ENCODE results near the gene MAP3K9. TPM values are rescaled to one million over a fixed set of nuclear protein-coding genes. Genes with fewer than 3 reads are reported as not detected.

The MAP3K9 gene
- total and polyA plus RNA-seq, 2 donors (not counting 3 experiments of a cell fraction or from before 2014, with no cell fraction given): 0.06 to 0.11 TPM

- dilution Hi-C loops (cut with MboI; ENCODE audit: extremely low pct_ligation_motif_present, low sequenced_read_pairs): no loop called here
- Histone ChIP-seq H3K9me3 (replicated peaks; ENCODE audit: control insufficient read depth, insufficient read depth, low read length) (no peaks in the 10 kb centered on the region), H3K27me3 (ENCODE audit: control insufficient read depth in 2 of 2, insufficient read depth in 2 of 2, low read length in 2 of 2) (peaks cover 37 to 45% of the 10 kb centered on the region in 2 experiments), H3K4me3 (replicated peaks in 1 of 3; ENCODE audit: insufficient read depth in 1 of 3, low read depth in 1 of 3, low read length in 3 of 3) (no peak overlapping the region), H2AFZ (ENCODE audit: low read depth, low read length) (no peak overlapping the region), H4K20me1 (replicated peaks; ENCODE audit: control insufficient read depth, extremely low read depth, insufficient read depth, low read length) (no peaks in the 10 kb centered on the region), H3K9me1 (replicated peaks; ENCODE audit: control insufficient read depth, extremely low read depth, insufficient read depth, low read length) (no peaks in the 10 kb centered on the region), H3K4me1 (ENCODE audit: control insufficient read depth, extremely low read depth, insufficient read depth, low read length) (no peaks in the 10 kb centered on the region), H3K9ac (replicated peaks; ENCODE audit: extremely low read depth, insufficient read depth, low read length) (no peak overlapping the region), H3K27ac (ENCODE audit: insufficient read depth, low read depth, low read length) (no peak overlapping the region), H3K36me3 (ENCODE audit: control insufficient read depth in 2 of 2, extremely low read depth in 1 of 2, insufficient read depth in 2 of 2, low read length in 2 of 2) (no peaks in the 10 kb centered on the region), H3K79me2 (ENCODE audit: control insufficient read depth, insufficient read depth, low read length) (no peaks in the 10 kb centered on the region), H3K4me2 (ENCODE audit: insufficient read depth, low read length) (no peak overlapping the region)
- TF ChIP-seq FOS (IDR thresholded peaks at IDR 0.05; ENCODE audit: borderline replicate concordance, insufficient read depth, low read length) (no peak), MAX (IDR thresholded peaks at IDR 0.05; ENCODE audit: insufficient read depth, insufficient read length) (no peak), EZH2 (IDR thresholded peaks at IDR 0.05; ENCODE audit: borderline replicate concordance, low read depth, low read length, severe bottlenecking) (no peak), GATA2 (IDR thresholded peaks at IDR 0.05; ENCODE audit: insufficient read depth, insufficient read length, low read depth, low read length) (no peak)
- ChIA-PET POLR2A (no interaction called here), CTCF (interaction anchor here (0.9 to 1.1 kb wide), 2 partner anchors 132 to 149 kb away, joined by 3 read pairs; no protein-coding TSS in a partner anchor)
- intact Hi-C loops (cut with micrococcal nuclease): no loop called here
- DNase-seq (ENCODE audit: low read depth, low spot score) (no peak), FAIRE-seq (no peak)
- BruUV-seq (replicated peaks): no TSS peak
These were observed 14.0 kb upstream of the MAP3K9 start for GRCh38 chr14:70823281-70823680.

GRCh38 chr14:70822530-70823185 lies 13.3 kb upstream of the MAP3K9 start:
- Histone ChIP-seq H3K27me3 (ENCODE audit: control insufficient read depth in 2 of 2, insufficient read depth in 2 of 2, low read length in 2 of 2) (peaks cover 37 to 45% of the 10 kb centered on the region in 2 experiments), H3K79me2 (ENCODE audit: control insufficient read depth, insufficient read depth, low read length) (no peaks in the 10 kb centered on the region), H3K9ac (replicated peaks; ENCODE audit: extremely low read depth, insufficient read depth, low read length) (no peak overlapping the region), H3K36me3 (ENCODE audit: control insufficient read depth in 2 of 2, extremely low read depth in 1 of 2, insufficient read depth in 2 of 2, low read length in 2 of 2) (no peaks in the 10 kb centered on the region), H3K4me1 (ENCODE audit: control insufficient read depth, extremely low read depth, insufficient read depth, low read length) (no peaks in the 10 kb centered on the region), H3K9me3 (replicated peaks; ENCODE audit: control insufficient read depth, insufficient read depth, low read length) (no peaks in the 10 kb centered on the region), H2AFZ (ENCODE audit: low read depth, low read length) (peak overlapping the region; percentile 89), H4K20me1 (replicated peaks; ENCODE audit: control insufficient read depth, extremely low read depth, insufficient read depth, low read length) (no peaks in the 10 kb centered on the region), H3K4me2 (ENCODE audit: insufficient read depth, low read length) (peak overlapping the region; percentile 40), H3K9me1 (replicated peaks; ENCODE audit: control insufficient read depth, extremely low read depth, insufficient read depth, low read length) (no peaks in the 10 kb centered on the region), H3K4me3 (replicated peaks in 1 of 3; ENCODE audit: insufficient read depth in 1 of 3, low read depth in 1 of 3, low read length in 3 of 3) (peak overlapping the region; percentile 25 to 57 (median 47)), H3K27ac (ENCODE audit: insufficient read depth, low read depth, low read length) (no peak overlapping the region)
- intact Hi-C loops (cut with micrococcal nuclease) (loop anchor here (1.0 kb wide), 1 partner anchor 85 kb away; the partner anchor contains the start of gene PCNX1), dilution Hi-C loops (cut with MboI; ENCODE audit: extremely low pct_ligation_motif_present, low sequenced_read_pairs) (no loop called here)
- ChIA-PET CTCF (interaction anchor here (0.7 to 2.3 kb wide), 5 partner anchors 84 to 150 kb away, joined by 3 to 9 read pairs (median 3); partner anchors contain the start of gene PCNX1), POLR2A (no interaction called here)
- BruUV-seq (replicated peaks): no TSS peak
- no peak for TF ChIP-seq POLR2A (IDR thresholded peaks at IDR 0.05; ENCODE audit: low read depth, low read length)
- no peak for TF ChIP-seq MYC (IDR thresholded peaks at IDR 0.05; ENCODE audit: low read depth, low read length)
- TF ChIP-seq JUN (IDR thresholded peaks at IDR 0.05; ENCODE audit: borderline replicate concordance, insufficient read depth, insufficient read length, low read depth): no peak
- TF ChIP-seq MAX (IDR thresholded peaks at IDR 0.05; ENCODE audit: insufficient read depth, insufficient read length): no peak
- no peak for TF ChIP-seq FOS (IDR thresholded peaks at IDR 0.05; ENCODE audit: borderline replicate concordance, insufficient read depth, low read length)
- TF ChIP-seq CTCF (IDR thresholded peaks at IDR 0.05; ENCODE audit: extremely low read depth in 1 of 2, insufficient read depth in 1 of 2, low read depth in 1 of 2, low read length in 2 of 2): no peak
- no peak for TF ChIP-seq GATA2 (IDR thresholded peaks at IDR 0.05; ENCODE audit: insufficient read depth, insufficient read length, low read depth, low read length)
- no peak for TF ChIP-seq POLR2AphosphoS5 (IDR thresholded peaks at IDR 0.05; ENCODE audit: insufficient read depth, low read depth, low read length)
- no peak for TF ChIP-seq EZH2 (IDR thresholded peaks at IDR 0.05; ENCODE audit: borderline replicate concordance, low read depth, low read length, severe bottlenecking)
- DNase-seq (ENCODE audit: low read depth, low spot score): no peak
- no peak for FAIRE-seq
